Astrocyte (in vitro differentiated cells and primary cell): ENCODE data around the gene FAR1. TPM values are rescaled to one million over a fixed set of nuclear protein-coding genes. Genes with fewer than 3 reads are reported as not detected.
"Not testable (repeated sequence)": the region's sequence is repeated elsewhere in the genome, so short reads cannot be mapped to it uniquely, and the experiment has no call there.

Source experiments
- DNase-seq: peaks from one replicate; pipeline ENCODE4 v3.0.0-alpha.2; 2010; ENCODE audit warnings: low read depth
- FAIRE-seq: peaks from 2 replicates; lab custom pipeline; 2011; peaks lifted over from hg19 to GRCh38; lab: Jason Lieb, UNC
- H2AFZ ChIP-seq: 2 replicates; pipeline ENCODE4 v1.6.0; 2012; ENCODE audit warnings: low read depth, low read length, inconsistent platforms
- H3K27ac ChIP-seq: 2 replicates; pipeline ENCODE4 v1.5.1; 2011; ENCODE audit warnings: low read depth, low read length, inconsistent platforms
- H3K27me3 ChIP-seq: 2 replicates; pipeline ENCODE4 v1.6.0; 2011; ENCODE audit warnings: low read length, inconsistent platforms; ENCODE audit not compliant: insufficient read depth
- H3K36me3 ChIP-seq: 2 replicates; pipeline ENCODE4 v1.5.1; 2011; ENCODE audit warnings: low read length, inconsistent platforms; ENCODE audit not compliant: insufficient read depth
- H3K4me1 ChIP-seq: 2 replicates; pipeline ENCODE4 v1.5.1; 2011; ENCODE audit warnings: low read length, inconsistent platforms; ENCODE audit not compliant: insufficient read depth
- H3K4me2 ChIP-seq: 2 replicates; pipeline ENCODE4 v1.6.0; 2012; ENCODE audit warnings: low read length, inconsistent platforms
- H3K4me3 ChIP-seq: 2 replicates; pipeline ENCODE4 v1.5.1; 2011; ENCODE audit warnings: low read depth, mild to moderate bottlenecking, low read length, inconsistent platforms; ENCODE audit not compliant: insufficient read depth
- H3K79me2 ChIP-seq: 2 replicates; pipeline ENCODE4 v1.6.0; 2012; ENCODE audit warnings: mild to moderate bottlenecking, low read length, inconsistent platforms; ENCODE audit not compliant: insufficient read depth
- H3K9ac ChIP-seq: 2 replicates; pipeline ENCODE4 v1.6.0; 2012; ENCODE audit warnings: mild to moderate bottlenecking, low read length, inconsistent platforms
- H3K9me3 ChIP-seq: 2 replicates; pipeline ENCODE4 v1.5.1; 2012; ENCODE audit warnings: low read depth, mild to moderate bottlenecking, low read length, inconsistent platforms; ENCODE audit not compliant: insufficient read depth
- H4K20me1 ChIP-seq: 2 replicates; pipeline ENCODE4 v1.6.0; 2012; ENCODE audit warnings: low read length, inconsistent platforms; ENCODE audit not compliant: insufficient read depth
- H3K27ac Mint-ChIP-seq: one replicate; pipeline ENCODE4 v1.8.0; 2021; ENCODE audit warnings: mild to moderate bottlenecking, mixed read lengths; ENCODE audit not compliant: unreplicated experiment
- H3K27me3 Mint-ChIP-seq: one replicate; pipeline ENCODE4 v1.8.0; 2021; ENCODE audit warnings: low read depth, mixed read lengths; ENCODE audit not compliant: unreplicated experiment
- H3K36me3 Mint-ChIP-seq: one replicate; pipeline ENCODE4 v1.8.0; 2021; ENCODE audit warnings: low read depth, mixed read lengths; ENCODE audit not compliant: unreplicated experiment
- H3K4me1 Mint-ChIP-seq: one replicate; pipeline ENCODE4 v1.8.0; 2021; ENCODE audit warnings: low read depth, mixed read lengths; ENCODE audit not compliant: unreplicated experiment
- H3K4me3 Mint-ChIP-seq: one replicate; pipeline ENCODE4 v1.8.0; 2021; ENCODE audit warnings: mild to moderate bottlenecking, moderate library complexity, mixed read lengths; ENCODE audit not compliant: unreplicated experiment
- H3K9me3 Mint-ChIP-seq: one replicate; pipeline ENCODE4 v1.8.0; 2021; ENCODE audit warnings: mild to moderate bottlenecking, mixed read lengths; ENCODE audit not compliant: unreplicated experiment
- CTCF ChIP-seq: IDR thresholded peaks from 2 replicates; pipeline ENCODE4 v1.5.1; 2011; ENCODE audit warnings: low read depth, mild to moderate bottlenecking, inconsistent platforms, low read length, moderate library complexity; ENCODE audit not compliant: insufficient read depth
- EZH2 ChIP-seq: IDR thresholded peaks from 2 replicates; pipeline ENCODE4 v1.6.1; 2012; ENCODE audit warnings: mild to moderate bottlenecking, low read length, inconsistent platforms; ENCODE audit not compliant: insufficient read depth
- total RNA-seq: library from RNA; stranded (reverse); gene quantifications from 2 replicates; pipeline ENCODE4 v1.2.1, GENCODE V29; 2021

Gene FAR1
- total RNA-seq, 1 donor from 2014 or later: 100 TPM

- Mint-ChIP-seq H3K4me3 (no peak overlapping the region), H3K27ac (no peak overlapping the region), H3K36me3 (no peaks in the 10 kb centered on the region), H3K27me3 (no peaks in the 10 kb centered on the region), H3K9me3 (no peaks in the 10 kb centered on the region), H3K4me1 (peaks cover 9% of the 10 kb centered on the region)
- Histone ChIP-seq H3K27ac (no peak overlapping the region), H3K9me3 (no peaks in the 10 kb centered on the region), H3K27me3 (no peaks in the 10 kb centered on the region), H3K4me2 (no peak overlapping the region), H3K36me3 (no peaks in the 10 kb centered on the region), H4K20me1 (no peaks in the 10 kb centered on the region), H3K9ac (no peak overlapping the region), H3K79me2 (no peaks in the 10 kb centered on the region), H3K4me3 (no peak overlapping the region), H2AFZ (no peak overlapping the region), H3K4me1 (no peaks in the 10 kb centered on the region)
- FAIRE-seq: no peak
- TF ChIP-seq CTCF: no peak
- TF ChIP-seq EZH2: no peak
- DNase-seq: peak; percentile 14
These were observed 23.3 kb upstream of the FAR1 start for GRCh38 chr11:13644997-13645687.

GRCh38 chr11:13647391-13647790, 21.1 kb upstream of the FAR1 start:
- no peak overlapping the region for H3K4me2 ChIP-seq
- TF ChIP-seq EZH2 (no peak), CTCF (no peak)
- no peaks in the 10 kb centered on the region for H3K4me1 ChIP-seq
- H3K9me3 ChIP-seq: no peaks in the 10 kb centered on the region
- no peak overlapping the region for H3K27ac Mint-ChIP-seq
- H3K4me3 ChIP-seq: no peak overlapping the region
- FAIRE-seq: no peak
- no peaks in the 10 kb centered on the region for H4K20me1 ChIP-seq
- H3K36me3 ChIP-seq: no peaks in the 10 kb centered on the region
- no peaks in the 10 kb centered on the region for H3K36me3 Mint-ChIP-seq
- H3K79me2 ChIP-seq: no peaks in the 10 kb centered on the region
- H3K27me3 ChIP-seq: no peaks in the 10 kb centered on the region
- H3K4me3 Mint-ChIP-seq: no peak overlapping the region
- peaks cover 9% of the 10 kb centered on the region for H3K4me1 Mint-ChIP-seq
- H3K27ac ChIP-seq: no peak overlapping the region
- no peak overlapping the region for H2AFZ ChIP-seq
- H3K27me3 Mint-ChIP-seq: no peaks in the 10 kb centered on the region
- H3K9me3 Mint-ChIP-seq: no peaks in the 10 kb centered on the region
- no peak for DNase-seq
- H3K9ac ChIP-seq: no peak overlapping the region

GRCh38 chr11:13649619-13650018, 18.8 kb upstream of the FAR1 start:
- no peak overlapping the region for H3K27ac ChIP-seq
- H3K4me3 ChIP-seq: no peak overlapping the region
- H3K36me3 ChIP-seq: no peaks in the 10 kb centered on the region
- Mint-ChIP-seq H3K27me3 (no peaks in the 10 kb centered on the region), H3K36me3 (no peaks in the 10 kb centered on the region), H3K4me3 (no peak overlapping the region), H3K4me1 (peaks cover 9% of the 10 kb centered on the region), H3K27ac (no peak overlapping the region), H3K9me3 (no peaks in the 10 kb centered on the region)
- FAIRE-seq (no peak), DNase-seq (no peak)
- no peak overlapping the region for H3K9ac ChIP-seq
- H3K79me2 ChIP-seq: no peaks in the 10 kb centered on the region
- no peak overlapping the region for H2AFZ ChIP-seq
- no peaks in the 10 kb centered on the region for H3K9me3 ChIP-seq
- no peaks in the 10 kb centered on the region for H3K4me1 ChIP-seq
- no peaks in the 10 kb centered on the region for H4K20me1 ChIP-seq
- TF ChIP-seq EZH2 (no peak), CTCF (no peak)
- no peak overlapping the region for H3K4me2 ChIP-seq
- H3K27me3 ChIP-seq: no peaks in the 10 kb centered on the region

- not testable (repeated sequence) for H2AFZ ChIP-seq, H3K79me2 ChIP-seq, H3K27ac ChIP-seq, H3K27me3 Mint-ChIP-seq, H3K4me1 Mint-ChIP-seq, H3K27ac Mint-ChIP-seq, H3K9me3 ChIP-seq, H3K4me3 ChIP-seq, DNase-seq, H3K4me1 ChIP-seq, H3K36me3 ChIP-seq, H3K27me3 ChIP-seq, H3K36me3 Mint-ChIP-seq, H3K4me2 ChIP-seq, FAIRE-seq, H3K9me3 Mint-ChIP-seq, H3K4me3 Mint-ChIP-seq, H3K9ac ChIP-seq, H4K20me1 ChIP-seq
These were observed 17.0 kb upstream of the FAR1 start for GRCh38 chr11:13651515-13651914.
